Measurements from ENCODE around the gene ADCY3.
"Not testable (repeated sequence)": the region's sequence is repeated elsewhere in the genome, so short reads cannot be mapped to it uniquely, and the experiment has no call there.

Gene ADCY3

GRCh38 chr2:24842081-24843050 lies 77.7 kb downstream of the ADCY3 start:
- DNase-seq: no peak

- DNase-seq: no peak
These were observed 78.8 kb downstream of the ADCY3 start for GRCh38 chr2:24840962-24841945.

- no peak for DNase-seq
These were observed 79.7 kb downstream of the ADCY3 start for GRCh38 chr2:24840164-24840869.

- DNase-seq: no peak
These were observed 80.3 kb downstream of the ADCY3 start for GRCh38 chr2:24839729-24840128.

GRCh38 chr2:24838541-24838940 lies 81.5 kb downstream of the ADCY3 start:
- no peak for DNase-seq

- DNase-seq: no peak
These were observed 82.0 kb downstream of the ADCY3 start for GRCh38 chr2:24837996-24838513.

- no peak for DNase-seq
These were observed 83.3 kb downstream of the ADCY3 start for GRCh38 chr2:24836706-24837105.

GRCh38 chr2:24836206-24836605 lies 83.8 kb downstream of the ADCY3 start:
- DNase-seq: no peak

- not testable (repeated sequence) for DNase-seq
These were observed 84.6 kb downstream of the ADCY3 start for GRCh38 chr2:24835411-24835810.

GRCh38 chr2:24834733-24835395 lies 85.2 kb downstream of the ADCY3 start:
- DNase-seq: no peak

GRCh38 chr2:24833821-24834732 lies 86.0 kb downstream of the ADCY3 start:
- no peak for DNase-seq

- no peak for DNase-seq
These were observed 86.9 kb downstream of the ADCY3 start for GRCh38 chr2:24832931-24833701.

GRCh38 chr2:24832521-24832920 lies 87.5 kb downstream of the ADCY3 start:
- no peak for DNase-seq

- no peak for DNase-seq
These were observed 88.0 kb downstream of the ADCY3 start for GRCh38 chr2:24832073-24832461.

GRCh38 chr2:24831221-24832072 lies 88.6 kb downstream of the ADCY3 start:
- DNase-seq: no peak

- no peak for DNase-seq
These were observed 89.3 kb downstream of the ADCY3 start for GRCh38 chr2:24830786-24831185.

- DNase-seq: no peak
These were observed 89.7 kb downstream of the ADCY3 start for GRCh38 chr2:24830351-24830750.

GRCh38 chr2:24828238-24828996 lies 91.6 kb downstream of the ADCY3 start:
- DNase-seq: no peak
